Measurements from ENCODE around the gene CNOT2. TPM values are rescaled to one million over a fixed set of nuclear protein-coding genes. Genes with fewer than 3 reads are reported as not detected.

CNOT2 gene
- total RNA-seq, 6 donors from 2014 or later, result 44.1 to 188 (median 98.7) TPM

- peaks cover 10 to 25% (median 12%) of the 10 kb centered on the region in 4 donors for H3K4me1 ChIP-seq
- peak overlapping the region in 3 of 4 donors; percentile 74 to 88 (median 76) for H3K4me3 ChIP-seq
- no peak overlapping the region for H3K27ac ChIP-seq
- DNase-seq (no peak), ATAC-seq (ENCODE audit: low FRiP score in 2 of 2) (peak in 1 of 2 donors; percentile 4)
- 18 to 21% methylated on average over 14 to 16 of the region's 16 CpGs for WGBS, 2 donors
- H3K9me3 ChIP-seq, result no peaks in the 10 kb centered on the region
- H3K27me3 ChIP-seq, result peaks cover 0 to 7% (median 0%) of the 10 kb centered on the region in 4 donors
- no peaks in the 10 kb centered on the region for H3K36me3 ChIP-seq
- TF ChIP-seq POLR2AphosphoS5 (IDR thresholded peaks at IDR 0.05) (no peak), EP300 (IDR thresholded peaks at IDR 0.05) (no peak)
- TF ChIP-seq, protein P1, sequence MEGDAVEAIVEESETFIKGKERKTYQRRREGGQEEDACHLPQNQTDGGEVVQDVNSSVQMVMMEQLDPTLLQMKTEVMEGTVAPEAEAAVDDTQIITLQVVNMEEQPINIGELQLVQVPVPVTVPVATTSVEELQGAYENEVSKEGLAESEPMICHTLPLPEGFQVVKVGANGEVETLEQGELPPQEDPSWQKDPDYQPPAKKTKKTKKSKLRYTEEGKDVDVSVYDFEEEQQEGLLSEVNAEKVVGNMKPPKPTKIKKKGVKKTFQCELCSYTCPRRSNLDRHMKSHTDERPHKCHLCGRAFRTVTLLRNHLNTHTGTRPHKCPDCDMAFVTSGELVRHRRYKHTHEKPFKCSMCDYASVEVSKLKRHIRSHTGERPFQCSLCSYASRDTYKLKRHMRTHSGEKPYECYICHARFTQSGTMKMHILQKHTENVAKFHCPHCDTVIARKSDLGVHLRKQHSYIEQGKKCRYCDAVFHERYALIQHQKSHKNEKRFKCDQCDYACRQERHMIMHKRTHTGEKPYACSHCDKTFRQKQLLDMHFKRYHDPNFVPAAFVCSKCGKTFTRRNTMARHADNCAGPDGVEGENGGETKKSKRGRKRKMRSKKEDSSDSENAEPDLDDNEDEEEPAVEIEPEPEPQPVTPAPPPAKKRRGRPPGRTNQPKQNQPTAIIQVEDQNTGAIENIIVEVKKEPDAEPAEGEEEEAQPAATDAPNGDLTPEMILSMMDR (IDR thresholded peaks at IDR 0.05), result no peak
Observed at GRCh38 chr12:70364695-70365397, 121.6 kb downstream of the CNOT2 start.

GRCh38 chr12:70365398-70365647 is 122.1 kb downstream of the CNOT2 start:
- H3K27me3 ChIP-seq, result peaks cover 0 to 7% (median 0%) of the 10 kb centered on the region in 4 donors
- ATAC-seq (ENCODE audit: low FRiP score in 2 of 2) (no peak), DNase-seq (no peak)
- TF ChIP-seq POLR2AphosphoS5 (IDR thresholded peaks at IDR 0.05) (no peak), EP300 (IDR thresholded peaks at IDR 0.05) (no peak), POLR2A (IDR thresholded peaks at IDR 0.05) (no peak)
- TF ChIP-seq, protein P1 (IDR thresholded peaks at IDR 0.05), result no peak
- WGBS, 2 donors, result 1% methylated on average over 6 of the region's 6 CpGs; no CpG with 5 or more reads in 1 of the 2 donors
- H3K27ac ChIP-seq, result peak overlapping the region in 1 of 4 donors; percentile 79
- H3K36me3 ChIP-seq, result no peaks in the 10 kb centered on the region
- peak overlapping the region; percentile 74 to 88 (median 76) for H3K4me3 ChIP-seq
- no peaks in the 10 kb centered on the region for H3K9me3 ChIP-seq
- peaks cover 10 to 25% (median 12%) of the 10 kb centered on the region in 4 donors for H3K4me1 ChIP-seq

DNA sequence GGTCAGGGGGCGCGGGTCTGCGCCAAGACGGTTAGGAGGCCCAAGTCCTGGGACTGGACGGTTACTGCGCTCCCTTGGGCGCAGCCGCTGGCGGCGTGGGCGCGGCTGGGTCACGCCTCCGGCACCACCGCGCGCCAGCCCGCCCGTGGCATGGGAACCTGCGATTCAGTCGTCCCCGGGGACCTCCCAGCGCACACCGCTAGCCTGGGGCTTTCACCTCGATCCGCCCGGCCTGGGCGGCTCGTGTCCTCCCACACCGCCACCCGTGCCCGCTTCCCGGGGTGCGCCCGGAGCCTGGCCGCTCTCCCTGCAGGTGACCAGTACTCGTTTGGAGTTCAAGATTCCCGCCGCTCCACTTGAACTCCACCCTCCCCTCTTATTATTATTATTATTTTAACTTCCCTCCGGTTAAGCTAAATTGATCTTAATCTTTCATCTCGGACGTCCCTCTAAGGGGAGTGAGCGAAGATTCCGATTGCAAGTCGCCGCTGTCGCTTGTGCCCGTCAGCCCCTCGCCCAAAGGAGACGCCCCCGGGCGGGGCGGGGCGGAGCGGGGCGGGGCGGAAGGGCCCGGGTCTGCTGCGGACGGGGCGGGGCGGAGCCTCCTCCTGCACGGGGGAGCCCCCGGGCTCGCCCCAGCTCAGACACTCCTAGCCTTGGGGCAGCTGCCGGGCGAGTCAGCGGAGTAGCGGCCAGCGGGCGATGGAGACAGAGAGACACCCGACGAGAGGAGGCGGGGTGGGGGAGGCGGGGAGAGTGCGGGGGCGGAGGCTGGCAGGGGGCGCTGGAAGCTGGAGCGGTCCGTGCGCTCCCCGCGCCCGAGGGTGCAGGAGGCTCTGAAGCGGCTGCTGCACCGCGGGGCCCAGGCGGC is 122.7 kb downstream of the CNOT2 start, which contains the start of gene KCNMB4:
TSS of gene KCNMB4 (plus strand) at position 643 of the 871 bp plus-strand sequence. CDS start 445 bp downstream, outside the sequence.
- ATAC-seq (ENCODE audit: low FRiP score in 2 of 2), result peak; percentile 91 to 93
- WGBS, 2 donors, result 1% methylated on average over 20 to 59 of the region's 88 CpGs
- H3K4me1 ChIP-seq, result peaks cover 10 to 25% (median 12%) of the 10 kb centered on the region in 4 donors
- DNase-seq, result peak; percentile 61 to 93
- peaks cover 0 to 7% (median 0%) of the 10 kb centered on the region in 4 donors for H3K27me3 ChIP-seq
- H3K4me3 ChIP-seq, result peak within 1 kb of the TSS; percentile 74 to 88 (median 76)
- H3K9me3 ChIP-seq, result no peaks in the 10 kb centered on the region
- H3K36me3 ChIP-seq, result no peaks in the 10 kb centered on the region
- H3K27ac ChIP-seq, result peak within 1 kb of the TSS; percentile 16 to 79 (median 37)
- TF ChIP-seq POLR2AphosphoS5 (IDR thresholded peaks at IDR 0.05) (peak in 1 of 2 donors; percentile 39), EP300 (IDR thresholded peaks at IDR 0.05) (no peak)

DNA sequence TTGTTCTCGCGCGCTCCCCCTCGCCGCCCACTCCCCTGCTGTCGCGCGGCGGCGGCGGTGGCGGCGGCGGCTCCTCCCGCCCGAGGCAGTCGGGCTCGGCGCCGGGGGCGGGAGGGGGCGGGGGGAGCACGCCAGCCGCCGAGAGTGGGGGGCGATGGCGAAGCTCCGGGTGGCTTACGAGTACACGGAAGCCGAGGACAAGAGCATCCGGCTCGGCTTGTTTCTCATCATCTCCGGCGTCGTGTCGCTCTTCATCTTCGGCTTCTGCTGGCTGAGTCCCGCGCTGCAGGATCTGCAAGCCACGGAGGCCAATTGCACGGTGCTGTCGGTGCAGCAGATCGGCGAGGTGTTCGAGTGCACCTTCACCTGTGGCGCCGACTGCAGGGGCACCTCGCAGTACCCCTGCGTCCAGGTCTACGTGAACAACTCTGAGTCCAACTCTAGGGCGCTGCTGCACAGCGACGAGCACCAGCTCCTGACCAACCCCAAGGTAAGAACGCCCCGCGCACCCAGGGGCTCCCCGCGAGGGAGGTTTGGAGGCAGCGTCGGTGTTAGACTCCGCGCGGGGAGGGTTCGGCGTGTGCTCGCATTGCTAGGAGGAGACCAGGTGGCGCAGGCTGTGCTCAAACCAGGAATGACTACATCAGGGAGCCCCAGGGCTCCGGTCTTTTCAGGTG is 123.5 kb downstream of the CNOT2 start:
- H3K27me3 ChIP-seq, result peaks cover 0 to 7% (median 0%) of the 10 kb centered on the region in 4 donors
- H3K36me3 ChIP-seq, result no peaks in the 10 kb centered on the region
- TF ChIP-seq, protein P1 (IDR thresholded peaks at IDR 0.05), result no peak
- no peak for TF ChIP-seq POLR2A (IDR thresholded peaks at IDR 0.05)
- no peak for TF ChIP-seq POLR2AphosphoS5 (IDR thresholded peaks at IDR 0.05)
- no peak for TF ChIP-seq EP300 (IDR thresholded peaks at IDR 0.05)
- peak overlapping the region in 3 of 4 donors; percentile 8 to 79 (median 42) for H3K27ac ChIP-seq
- peak; percentile 15 to 45 for ATAC-seq (ENCODE audit: low FRiP score in 2 of 2)
- peaks cover 10 to 25% (median 12%) of the 10 kb centered on the region in 4 donors for H3K4me1 ChIP-seq
- DNase-seq, result peak; percentile 29 to 86
- no peaks in the 10 kb centered on the region for H3K9me3 ChIP-seq
- 1 to 2% methylated on average over 11 to 41 of the region's 69 CpGs for whole genome bisulfite sequencing, 2 donors
- H3K4me3 ChIP-seq, result peak overlapping the region; percentile 55 to 88 (median 75)

Data from upper lobe of left lung (tissue), 6 donors.